ENCODE data around the gene OGDH.

Gene OGDH

GRCh38 chr7:44634839-44635591 is 28.6 kb downstream of the OGDH start:
- Histone ChIP-seq H3K4me3 (ENCODE audit: low read depth in 1 of 2, low read length in 2 of 2) (no peak overlapping the region), H3K27me3 (ENCODE audit: control insufficient read depth in 1 of 2, insufficient read depth in 2 of 2, low read length in 2 of 2) (no peaks in the 10 kb centered on the region), H3K9me3 (ENCODE audit: low read length) (no peaks in the 10 kb centered on the region), H3K4me1 (ENCODE audit: insufficient read depth, low read length) (peaks cover 61% of the 10 kb centered on the region), H3K27ac (ENCODE audit: low read depth, low read length) (peak overlapping the region; percentile 77), H3K36me3 (ENCODE audit: insufficient read depth, low read length) (no peaks in the 10 kb centered on the region), H3K9ac (ENCODE audit: low read length) (no peak overlapping the region)

- H3K4me3 ChIP-seq (ENCODE audit: low read depth in 1 of 2, low read length in 2 of 2): no peak overlapping the region
- H3K9me3 ChIP-seq (ENCODE audit: low read length): no peaks in the 10 kb centered on the region
- peak overlapping the region; percentile 31 for H3K27ac ChIP-seq (ENCODE audit: low read depth, low read length)
- no peak overlapping the region for H3K9ac ChIP-seq (ENCODE audit: low read length)
- H3K4me1 ChIP-seq (ENCODE audit: insufficient read depth, low read length): peaks cover 62% of the 10 kb centered on the region
- no peaks in the 10 kb centered on the region for H3K36me3 ChIP-seq (ENCODE audit: insufficient read depth, low read length)
- H3K27me3 ChIP-seq (ENCODE audit: control insufficient read depth in 1 of 2, insufficient read depth in 2 of 2, low read length in 2 of 2): no peaks in the 10 kb centered on the region
Measured at GRCh38 chr7:44636041-44636584, 29.7 kb downstream of the OGDH start.

- Histone ChIP-seq H3K4me1 (ENCODE audit: insufficient read depth, low read length) (peaks cover 59% of the 10 kb centered on the region), H3K36me3 (ENCODE audit: insufficient read depth, low read length) (no peaks in the 10 kb centered on the region), H3K27me3 (ENCODE audit: control insufficient read depth in 1 of 2, insufficient read depth in 2 of 2, low read length in 2 of 2) (no peaks in the 10 kb centered on the region), H3K4me3 (ENCODE audit: low read depth in 1 of 2, low read length in 2 of 2) (no peak overlapping the region), H3K9me3 (ENCODE audit: low read length) (no peaks in the 10 kb centered on the region), H3K27ac (ENCODE audit: low read depth, low read length) (peak overlapping the region; percentile 31), H3K9ac (ENCODE audit: low read length) (no peak overlapping the region)
Measured at GRCh38 chr7:44636926-44637325, 30.5 kb downstream of the OGDH start.

GRCh38 chr7:44637788-44638594 is 31.6 kb downstream of the OGDH start:
- H3K4me3 ChIP-seq (ENCODE audit: low read depth in 1 of 2, low read length in 2 of 2): no peak overlapping the region
- peaks cover 54% of the 10 kb centered on the region for H3K4me1 ChIP-seq (ENCODE audit: insufficient read depth, low read length)

GRCh38 chr7:44638611-44639557 is 32.5 kb downstream of the OGDH start:
- Histone ChIP-seq H3K4me1 (ENCODE audit: insufficient read depth, low read length) (peaks cover 46% of the 10 kb centered on the region), H3K4me3 (ENCODE audit: low read depth in 1 of 2, low read length in 2 of 2) (no peak overlapping the region), H3K27ac (ENCODE audit: low read depth, low read length) (peak overlapping the region; percentile 40), H3K36me3 (ENCODE audit: insufficient read depth, low read length) (no peaks in the 10 kb centered on the region), H3K27me3 (ENCODE audit: control insufficient read depth in 1 of 2, insufficient read depth in 2 of 2, low read length in 2 of 2) (no peaks in the 10 kb centered on the region), H3K9me3 (ENCODE audit: low read length) (no peaks in the 10 kb centered on the region), H3K9ac (ENCODE audit: low read length) (no peak overlapping the region)

More at GRCh38 chr7:44637788-44638594, 31.6 kb downstream of the OGDH start:
- H3K27ac ChIP-seq (ENCODE audit: low read depth, low read length): peak overlapping the region; percentile 40
- H3K36me3 ChIP-seq (ENCODE audit: insufficient read depth, low read length): no peaks in the 10 kb centered on the region
- no peak overlapping the region for H3K9ac ChIP-seq (ENCODE audit: low read length)
- H3K27me3 ChIP-seq (ENCODE audit: control insufficient read depth in 1 of 2, insufficient read depth in 2 of 2, low read length in 2 of 2): no peaks in the 10 kb centered on the region
- H3K9me3 ChIP-seq (ENCODE audit: low read length): no peaks in the 10 kb centered on the region

- no peak overlapping the region for H3K9ac ChIP-seq (ENCODE audit: low read length)
- peaks cover 36% of the 10 kb centered on the region for H3K4me1 ChIP-seq (ENCODE audit: insufficient read depth, low read length)
- H3K9me3 ChIP-seq (ENCODE audit: low read length): no peaks in the 10 kb centered on the region
- no peaks in the 10 kb centered on the region for H3K27me3 ChIP-seq (ENCODE audit: control insufficient read depth in 1 of 2, insufficient read depth in 2 of 2, low read length in 2 of 2)
- no peaks in the 10 kb centered on the region for H3K36me3 ChIP-seq (ENCODE audit: insufficient read depth, low read length)
- peak overlapping the region in 1 of 2 donors; percentile 18 for H3K4me3 ChIP-seq (ENCODE audit: low read depth in 1 of 2, low read length in 2 of 2)
- H3K27ac ChIP-seq (ENCODE audit: low read depth, low read length): peak overlapping the region; percentile 52
Measured at GRCh38 chr7:44639671-44640321, 33.4 kb downstream of the OGDH start.

GRCh38 chr7:44643206-44643605 is 36.8 kb downstream of the OGDH start:
- Histone ChIP-seq H3K27ac (ENCODE audit: low read depth, low read length) (no peak overlapping the region), H3K36me3 (ENCODE audit: insufficient read depth, low read length) (peaks cover 20% of the 10 kb centered on the region), H3K27me3 (ENCODE audit: control insufficient read depth in 1 of 2, insufficient read depth in 2 of 2, low read length in 2 of 2) (no peaks in the 10 kb centered on the region), H3K9ac (ENCODE audit: low read length) (no peak overlapping the region), H3K4me3 (ENCODE audit: low read depth in 1 of 2, low read length in 2 of 2) (no peak overlapping the region), H3K9me3 (ENCODE audit: low read length) (no peaks in the 10 kb centered on the region), H3K4me1 (ENCODE audit: insufficient read depth, low read length) (peaks cover 25% of the 10 kb centered on the region)

GRCh38 chr7:44645254-44645653 is 38.8 kb downstream of the OGDH start:
- Histone ChIP-seq H3K36me3 (ENCODE audit: insufficient read depth, low read length) (peaks cover 38% of the 10 kb centered on the region), H3K27me3 (ENCODE audit: control insufficient read depth in 1 of 2, insufficient read depth in 2 of 2, low read length in 2 of 2) (no peaks in the 10 kb centered on the region), H3K4me1 (ENCODE audit: insufficient read depth, low read length) (peaks cover 5% of the 10 kb centered on the region), H3K9me3 (ENCODE audit: low read length) (no peaks in the 10 kb centered on the region), H3K4me3 (ENCODE audit: low read depth in 1 of 2, low read length in 2 of 2) (no peak overlapping the region), H3K9ac (ENCODE audit: low read length) (no peak overlapping the region), H3K27ac (ENCODE audit: low read depth, low read length) (no peak overlapping the region)

- H3K9ac ChIP-seq (ENCODE audit: low read length): no peak overlapping the region
Measured at GRCh38 chr7:44645696-44646095, 39.3 kb downstream of the OGDH start.

GRCh38 chr7:44646176-44646920 is 39.9 kb downstream of the OGDH start:
- Histone ChIP-seq H3K9ac (ENCODE audit: low read length) (no peak overlapping the region), H3K27ac (ENCODE audit: low read depth, low read length) (no peak overlapping the region), H3K4me3 (ENCODE audit: low read depth in 1 of 2, low read length in 2 of 2) (no peak overlapping the region), H3K9me3 (ENCODE audit: low read length) (no peaks in the 10 kb centered on the region), H3K27me3 (ENCODE audit: control insufficient read depth in 1 of 2, insufficient read depth in 2 of 2, low read length in 2 of 2) (no peaks in the 10 kb centered on the region), H3K36me3 (ENCODE audit: insufficient read depth, low read length) (peaks cover 45% of the 10 kb centered on the region), H3K4me1 (ENCODE audit: insufficient read depth, low read length) (peaks cover 8% of the 10 kb centered on the region)

More at GRCh38 chr7:44645696-44646095, 39.3 kb downstream of the OGDH start:
- H3K27me3 ChIP-seq (ENCODE audit: control insufficient read depth in 1 of 2, insufficient read depth in 2 of 2, low read length in 2 of 2): no peaks in the 10 kb centered on the region
- peaks cover 43% of the 10 kb centered on the region for H3K36me3 ChIP-seq (ENCODE audit: insufficient read depth, low read length)
- H3K4me3 ChIP-seq (ENCODE audit: low read depth in 1 of 2, low read length in 2 of 2): no peak overlapping the region
- no peak overlapping the region for H3K27ac ChIP-seq (ENCODE audit: low read depth, low read length)
- H3K9me3 ChIP-seq (ENCODE audit: low read length): no peaks in the 10 kb centered on the region
- H3K4me1 ChIP-seq (ENCODE audit: insufficient read depth, low read length): peaks cover 4% of the 10 kb centered on the region
